C1 segment of cervical spinal cord (tissue), 14 donors: Measurements from ENCODE around the gene CMKLR1.

Source experiments
- DNase-seq, 14 donors: peaks; one replicate each; lab custom pipeline; 2025; lab: John Stamatoyannopoulos, UW

The CMKLR1 gene

DNA sequence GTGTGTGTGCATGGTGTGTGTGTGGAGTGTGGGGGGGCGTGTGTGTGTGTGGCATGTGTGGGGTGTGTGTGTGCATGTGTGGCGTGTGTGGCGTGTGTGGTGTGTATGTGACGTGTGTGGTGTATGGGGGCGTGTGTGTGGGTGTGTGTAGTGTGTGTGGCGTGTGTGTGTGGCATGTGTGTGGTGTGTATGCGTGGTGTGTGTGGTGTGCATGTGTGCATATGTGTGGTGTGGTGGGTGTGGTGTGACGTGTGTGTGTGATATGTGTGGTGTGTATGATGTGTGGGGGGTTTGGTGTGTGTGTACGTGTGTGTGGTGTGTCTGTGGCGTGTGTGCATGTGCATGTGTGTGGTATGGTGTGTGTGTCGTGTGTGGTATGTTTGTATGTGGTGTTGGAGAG, 24.1 kb upstream of the CMKLR1 start:
- DNase-seq, result no peak

DNA sequence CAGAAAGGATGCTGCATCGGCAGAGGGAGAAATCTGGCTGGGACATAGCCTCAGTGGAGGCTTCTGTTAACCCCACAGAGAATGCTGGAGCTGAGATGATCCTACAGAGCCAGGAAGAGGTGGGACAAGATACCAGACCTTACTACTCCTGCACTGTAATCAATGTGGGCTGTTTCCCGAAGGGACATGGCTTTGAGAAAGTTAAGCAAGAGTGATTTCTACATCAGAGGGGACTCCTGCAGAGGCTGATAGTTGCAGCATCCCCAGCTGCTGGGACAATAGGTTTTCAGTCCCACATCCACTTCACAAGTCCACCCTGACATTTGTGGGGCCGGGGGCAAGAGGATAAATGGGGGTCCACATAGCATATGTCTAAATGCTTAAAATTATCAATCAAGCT, 22.5 kb upstream of the CMKLR1 start:
- no peak for DNase-seq

DNA sequence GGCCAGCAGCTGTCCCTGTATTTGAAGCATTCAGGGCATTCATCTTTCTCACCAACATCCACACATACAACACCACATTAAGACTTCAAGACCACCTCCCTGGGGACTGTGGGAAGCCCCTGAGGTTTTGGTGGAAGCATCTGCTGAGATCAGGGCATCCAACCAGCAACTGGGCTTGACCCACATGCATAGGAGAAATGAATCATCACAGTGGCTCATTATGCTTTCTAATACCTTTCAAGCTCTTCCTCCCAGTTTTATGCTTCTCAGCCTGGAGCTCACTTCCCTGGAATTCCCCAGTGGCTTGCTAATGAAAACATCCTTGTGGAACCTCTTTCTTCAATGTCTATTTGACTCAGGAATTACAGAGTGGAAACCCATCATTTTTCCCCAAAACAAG, 21.4 kb upstream of the CMKLR1 start:
- DNase-seq, result no peak

DNA sequence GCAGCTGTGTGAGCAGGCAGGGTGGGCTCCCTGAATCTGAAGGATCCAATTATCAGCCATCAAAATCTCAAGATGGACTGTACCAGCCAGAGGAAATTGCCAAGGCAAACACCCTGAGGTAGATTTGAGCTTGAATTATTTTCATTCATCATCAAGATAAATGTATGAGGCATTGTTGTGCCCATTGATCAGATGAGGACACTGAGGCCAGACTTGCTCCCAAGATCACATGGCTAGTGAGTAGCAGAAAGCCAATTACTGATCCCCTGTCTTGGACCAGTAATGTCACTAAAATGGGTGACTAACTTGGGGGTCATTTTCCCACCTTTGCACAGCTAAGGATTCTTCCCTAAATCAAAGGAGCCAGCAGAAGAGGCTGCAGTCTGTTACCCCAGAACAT, 20.9 kb upstream of the CMKLR1 start:
- DNase-seq, result no peak

DNA sequence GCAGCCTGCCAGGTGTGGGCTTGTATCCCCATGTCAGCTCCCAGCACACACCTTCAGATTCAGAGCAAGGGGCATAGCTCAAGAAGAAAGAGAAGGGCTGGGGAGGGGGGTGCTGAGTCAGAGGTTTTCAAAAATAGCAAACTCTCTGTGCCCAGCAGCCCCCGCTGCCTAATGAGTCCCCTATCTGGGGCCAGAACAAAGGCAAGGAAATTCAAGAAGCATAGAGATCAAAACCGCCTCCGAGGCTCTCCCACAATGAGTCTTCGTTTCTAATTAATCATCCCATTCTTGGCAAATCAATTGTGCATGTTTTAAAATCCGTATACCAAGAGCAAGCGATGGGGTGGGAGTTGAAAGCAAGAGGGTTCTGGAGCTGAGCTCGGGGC, 19.5 kb upstream of the CMKLR1 start:
- DNase-seq, result no peak

DNA sequence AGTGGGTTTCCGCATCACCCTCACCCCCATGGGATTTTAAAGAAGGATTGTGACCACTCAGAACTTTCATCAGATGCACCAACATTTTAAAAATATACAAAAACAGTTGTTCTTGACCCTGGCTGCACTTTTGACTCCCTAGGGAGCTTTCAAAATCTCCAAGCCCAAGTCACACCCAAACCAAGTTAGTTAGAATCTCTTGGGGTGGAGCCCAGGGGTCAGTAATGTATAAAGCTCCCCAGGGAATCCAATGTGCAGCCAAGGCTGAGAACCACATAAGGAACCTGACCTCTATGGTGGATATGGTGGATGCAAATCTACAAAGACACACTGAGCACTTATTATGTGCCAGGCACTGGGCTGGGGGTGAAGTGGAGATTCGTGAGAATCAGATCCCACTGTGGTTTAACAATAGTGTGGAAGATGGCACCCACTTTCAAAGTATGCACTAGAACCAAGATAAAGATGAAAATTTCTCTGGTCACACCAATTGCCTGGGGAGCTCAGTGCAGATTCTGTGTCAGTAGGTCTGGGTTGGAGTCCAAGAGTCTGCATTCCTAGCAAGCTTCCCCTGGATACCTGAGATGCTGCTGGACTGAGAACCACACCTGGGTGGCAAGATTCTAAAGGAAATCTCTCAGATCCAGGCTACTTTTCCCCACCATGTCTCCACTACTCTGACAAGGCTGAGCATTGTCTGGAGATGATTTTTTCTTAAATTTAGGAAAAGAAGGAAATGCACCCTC, 18.9 kb upstream of the CMKLR1 start:
- DNase-seq, result no peak

DNA sequence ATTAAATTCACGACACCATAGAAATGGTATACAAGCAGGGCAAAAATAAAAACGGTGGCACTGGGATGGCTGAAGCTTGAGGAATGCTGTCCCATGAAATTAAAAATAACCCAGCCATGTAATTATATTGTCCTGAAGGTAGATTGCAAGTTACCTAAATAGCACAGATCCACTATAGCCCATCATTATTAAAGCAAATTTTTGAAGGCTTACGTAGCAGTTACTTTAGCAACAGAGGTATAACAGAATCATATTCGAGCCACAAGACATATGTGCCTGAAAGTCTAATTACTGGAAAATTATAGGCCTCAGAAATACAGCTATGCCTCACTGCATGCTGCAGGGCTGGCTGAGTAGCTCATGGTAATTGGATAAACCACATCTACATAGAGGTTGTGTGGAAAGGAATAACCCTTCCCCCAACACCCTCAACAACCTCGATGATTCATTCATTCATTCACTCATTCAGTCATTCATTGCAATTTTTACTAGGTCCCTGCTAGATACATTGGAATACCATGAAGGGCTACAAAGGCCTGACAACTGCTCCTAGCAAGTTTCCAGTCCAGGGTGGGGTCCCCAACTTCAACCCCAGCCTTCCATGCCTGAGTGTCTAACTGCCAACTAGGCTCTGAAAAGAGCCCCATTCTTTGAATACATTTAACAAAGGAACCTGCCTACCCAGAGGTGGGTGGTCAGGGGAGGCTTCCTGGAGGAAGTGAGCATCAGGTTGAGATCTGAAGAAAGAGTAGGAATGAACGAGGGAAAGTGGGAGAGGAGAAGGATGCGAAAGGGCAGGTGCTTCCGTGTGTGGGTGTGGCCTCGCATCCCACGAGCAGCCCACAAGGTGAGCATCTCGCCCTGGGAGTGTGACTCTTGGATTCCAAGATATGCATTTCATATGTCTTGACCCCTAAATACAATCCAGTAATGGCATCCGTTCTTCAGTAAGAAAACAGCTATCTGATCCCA, 18.0 kb upstream of the CMKLR1 start:
- no peak for DNase-seq

DNA sequence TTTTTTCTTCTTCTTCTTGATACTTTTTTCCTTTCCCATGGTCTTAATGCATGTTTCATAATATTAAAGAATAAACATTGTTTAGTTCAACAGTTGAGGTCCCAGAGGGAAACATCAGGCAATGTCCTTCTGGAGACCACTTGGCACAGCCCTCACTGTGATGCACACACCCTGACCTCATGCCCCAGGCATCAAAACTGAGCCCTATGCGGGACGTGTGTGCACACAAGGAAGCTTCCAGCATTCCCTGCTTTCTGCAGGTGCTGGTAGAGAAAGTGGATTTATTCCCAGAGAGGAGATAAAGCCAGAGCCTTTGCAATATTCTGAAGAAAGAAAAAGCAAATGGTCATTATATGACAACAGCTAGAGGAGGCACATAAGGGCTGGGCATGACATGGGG, 16.0 kb upstream of the CMKLR1 start:
- no peak for DNase-seq

DNA sequence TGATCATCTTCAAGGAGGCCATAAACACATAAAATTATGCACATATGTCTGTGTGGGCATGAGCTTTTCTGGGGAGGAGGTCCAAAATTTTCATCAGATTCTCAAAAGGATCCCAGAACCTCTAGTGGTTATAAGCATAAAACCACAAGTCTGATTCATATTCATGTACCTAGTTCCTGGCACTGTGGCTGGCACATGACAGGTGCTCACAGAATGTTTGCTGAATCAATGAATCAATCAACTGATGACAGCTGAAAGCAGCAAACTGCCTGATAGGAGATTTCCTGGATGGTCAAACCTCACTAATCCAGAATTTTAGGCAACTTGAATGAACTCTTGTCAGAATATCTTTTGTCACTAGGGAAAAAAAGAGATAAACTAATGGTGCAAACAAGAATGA, 13.5 kb upstream of the CMKLR1 start:
- DNase-seq, result no peak

DNA sequence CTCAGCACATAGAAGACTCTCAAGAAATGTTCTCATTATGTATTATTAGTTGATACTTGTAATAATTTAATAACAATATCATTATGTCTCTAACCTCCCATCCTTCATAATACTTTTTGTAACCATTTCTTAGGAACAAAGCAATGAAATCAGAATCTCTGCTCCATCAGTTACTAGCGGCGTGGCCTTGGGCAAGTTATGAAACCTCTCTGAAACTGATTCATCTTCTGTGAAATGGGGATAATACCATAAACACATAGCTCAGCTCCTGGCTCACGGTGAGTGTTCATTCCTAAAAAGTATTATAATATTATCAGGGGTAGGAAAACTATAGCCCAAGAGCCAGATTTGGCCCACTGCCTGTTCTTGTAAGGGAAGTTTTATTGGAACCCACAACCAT, 11.4 kb upstream of the CMKLR1 start:
- no peak for DNase-seq

DNA sequence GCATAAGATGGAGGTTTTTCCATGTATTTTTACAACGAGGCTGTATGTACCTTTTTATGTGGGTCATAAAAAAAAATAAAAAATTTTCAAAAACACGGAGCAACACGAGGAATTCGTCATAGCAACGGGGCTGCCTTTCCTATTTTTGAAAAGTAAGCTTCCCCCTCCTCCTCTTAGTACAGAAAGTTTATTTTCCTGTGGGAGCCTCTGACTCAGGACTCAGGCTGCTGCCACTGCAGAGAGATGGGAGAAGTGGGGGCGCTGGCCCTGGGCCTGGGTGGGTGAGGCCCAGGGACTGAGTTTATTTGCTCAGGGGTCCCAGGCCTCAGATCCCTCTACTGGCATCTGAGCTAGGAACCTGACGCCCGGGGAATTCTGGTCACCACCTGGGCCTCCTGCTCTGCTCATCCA, 10.2 kb upstream of the CMKLR1 start:
- no peak for DNase-seq

DNA sequence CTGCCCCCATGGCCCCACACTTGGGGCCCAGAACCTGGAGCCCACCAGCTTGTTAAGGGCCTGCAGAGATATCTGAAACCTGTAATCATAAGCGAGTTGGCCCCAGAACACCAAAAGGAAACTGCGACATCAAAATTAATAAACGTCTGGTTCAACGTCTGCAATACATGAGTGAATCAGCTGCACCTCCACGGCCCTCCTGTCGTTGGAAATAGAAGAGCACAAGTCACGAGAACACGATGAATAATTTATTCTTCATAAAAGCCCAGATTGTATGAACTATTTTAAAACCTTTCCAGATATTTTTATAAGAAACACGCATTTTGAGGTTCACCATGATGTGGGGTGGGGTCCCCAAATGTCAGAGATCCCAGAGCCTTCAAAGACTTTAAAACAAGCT, 9.7 kb upstream of the CMKLR1 start:
- DNase-seq, result no peak

DNA sequence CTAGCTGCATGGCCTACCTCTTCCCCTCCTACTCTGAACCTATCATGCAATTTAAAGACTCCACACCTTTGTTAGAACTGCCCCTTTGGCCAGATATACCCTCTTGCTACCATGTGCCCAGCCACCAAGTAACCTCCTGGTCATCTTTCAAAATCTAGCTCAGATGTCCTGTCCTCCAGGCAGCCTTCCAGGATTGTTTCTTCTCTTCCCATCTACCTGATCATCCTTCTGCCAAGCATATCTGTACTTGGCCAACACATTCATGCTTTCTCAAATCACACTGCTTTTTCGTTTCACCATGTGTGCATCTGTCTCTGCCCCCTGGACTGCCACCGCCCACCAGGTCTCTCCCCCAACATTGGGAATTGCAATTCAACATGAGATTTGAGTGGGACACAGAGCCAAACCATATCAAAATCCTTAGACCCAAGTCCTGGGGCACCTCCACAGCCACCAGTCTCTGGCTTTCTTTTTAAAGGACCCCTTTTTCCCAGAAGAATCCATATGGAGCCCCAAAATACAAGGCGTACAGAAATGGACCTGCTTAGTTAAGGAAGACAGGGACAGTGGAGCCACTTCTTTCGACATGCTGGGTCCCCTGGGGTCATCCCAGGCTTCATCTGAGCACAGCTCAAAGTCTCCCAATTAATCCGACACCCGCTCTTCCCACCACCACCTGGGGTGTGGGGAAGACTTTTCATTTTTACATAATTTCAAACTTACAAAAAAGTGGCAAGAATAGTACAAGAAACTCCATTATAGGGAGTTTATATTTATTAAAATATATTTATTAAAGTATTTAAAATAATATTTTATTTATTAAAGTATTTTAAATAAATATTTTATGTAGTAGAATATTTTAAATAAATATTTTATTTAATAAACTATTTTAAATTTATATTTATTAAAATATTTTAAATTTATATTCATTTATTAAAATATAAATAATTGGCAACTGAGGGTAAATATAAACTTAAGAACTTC, 7.9 kb upstream of the CMKLR1 start:
- no peak for DNase-seq

DNA sequence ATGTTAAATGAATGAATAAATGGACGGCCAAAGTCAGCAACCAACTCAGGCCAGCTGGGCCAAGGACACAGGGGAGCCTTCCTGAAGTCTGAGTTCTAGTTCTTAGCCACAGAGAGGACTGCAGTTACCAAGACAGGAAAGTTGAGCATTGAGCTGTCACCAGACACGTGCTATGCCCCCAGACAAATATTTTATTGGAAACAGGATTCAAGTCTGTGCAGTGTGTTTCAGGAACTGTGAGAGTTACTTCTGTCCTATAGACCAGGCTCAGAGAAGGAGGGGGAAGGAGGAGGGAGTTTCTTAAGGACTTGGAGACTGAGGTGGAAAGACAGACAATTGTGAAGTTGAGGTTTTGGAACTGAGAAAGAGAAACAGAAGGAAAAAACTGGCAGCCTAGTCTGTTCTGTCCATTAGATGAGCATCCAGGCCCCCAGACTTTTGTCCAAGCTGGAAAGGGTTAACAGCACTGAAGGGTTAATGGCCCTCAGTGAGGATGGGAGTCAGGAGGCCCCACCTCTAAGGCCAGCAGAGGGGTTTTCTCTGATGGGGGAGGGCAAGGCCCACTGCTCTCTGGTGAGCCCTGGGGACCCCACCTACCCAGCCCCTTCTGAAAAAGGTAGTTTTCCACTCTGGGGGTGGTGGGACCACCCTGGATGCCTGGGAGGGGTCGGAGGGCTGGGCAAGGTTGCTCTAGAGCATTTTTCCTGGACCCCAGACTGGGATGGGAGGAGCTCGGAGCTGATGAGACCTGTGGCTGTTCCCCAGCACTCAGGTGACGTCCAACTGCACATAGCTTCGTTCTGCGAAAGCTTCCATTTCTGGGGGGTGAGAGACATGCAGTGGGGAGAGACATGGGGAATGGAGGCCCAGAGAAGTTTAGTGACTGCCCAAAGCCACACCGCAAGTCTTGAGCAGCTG, 6.9 kb upstream of the CMKLR1 start:
- DNase-seq, result no peak

DNA sequence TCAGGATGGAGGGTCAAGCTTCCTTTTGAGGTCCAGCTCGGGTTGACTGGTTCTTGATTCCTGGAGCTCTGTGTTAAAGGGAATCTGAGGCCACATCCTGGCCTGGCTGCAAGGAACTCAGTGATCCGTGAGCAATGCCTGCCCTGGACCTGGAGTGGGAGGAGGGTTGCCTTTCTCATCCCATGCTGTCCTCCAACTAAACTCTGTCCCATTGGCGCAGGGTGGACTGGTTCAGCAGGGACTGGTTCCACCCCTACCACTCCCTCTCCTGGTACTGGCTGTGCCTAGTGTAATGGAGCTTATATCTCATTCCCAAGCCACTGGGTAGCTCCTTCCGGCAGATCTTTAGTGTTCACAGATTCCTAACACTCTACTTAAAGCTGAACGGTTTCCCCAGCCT, 3.9 kb upstream of the CMKLR1 start:
- DNase-seq, result no peak

DNA sequence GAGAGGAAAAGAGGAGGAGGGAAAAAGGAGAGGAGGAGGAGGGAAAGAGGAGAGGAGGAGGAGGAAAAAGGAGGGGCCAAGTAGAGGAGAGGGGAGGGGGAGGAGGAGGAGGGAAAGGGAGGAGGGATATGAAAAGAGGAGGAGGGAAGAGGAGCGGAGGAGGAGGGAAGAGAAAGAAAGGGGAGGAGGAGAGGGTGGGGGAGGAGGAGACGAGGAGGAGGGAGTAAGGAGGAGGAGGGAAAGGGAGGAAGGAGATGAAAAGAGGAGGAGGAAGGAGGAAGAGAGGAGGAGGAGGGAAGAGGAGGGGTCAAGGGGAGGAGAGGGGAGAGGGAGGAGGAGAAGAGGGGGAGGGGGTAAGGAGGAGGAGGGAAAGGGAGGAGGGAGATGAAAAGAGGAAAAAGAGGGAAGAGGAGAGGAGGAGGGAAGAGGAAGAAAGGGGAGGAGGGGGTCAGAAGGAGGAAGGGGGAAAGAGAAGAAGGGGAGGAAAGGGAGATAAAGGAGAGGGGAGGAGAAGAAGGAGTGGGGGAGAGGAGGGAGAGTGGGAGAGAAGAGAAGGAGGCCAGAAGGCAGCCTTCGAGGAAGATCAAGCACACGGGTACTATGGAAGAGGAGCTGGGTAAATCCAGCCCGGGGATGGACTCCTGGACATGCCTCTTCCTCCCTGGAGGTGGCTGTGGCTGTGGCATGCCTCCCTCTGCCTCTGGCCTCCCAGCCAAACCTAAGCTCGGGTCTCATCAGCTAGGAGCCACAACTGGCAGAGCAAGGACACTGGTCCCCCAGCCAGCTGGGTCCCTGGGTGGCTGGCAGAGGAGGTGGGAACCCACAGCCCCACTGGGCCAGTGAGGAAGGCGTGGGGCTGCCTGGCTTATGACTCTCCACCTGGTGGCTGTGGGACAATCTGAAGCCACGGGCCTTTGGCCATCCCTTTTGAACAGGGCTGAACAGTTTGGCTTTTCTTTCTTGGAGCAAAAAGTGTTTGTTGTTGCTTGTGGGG, 3.0 kb upstream of the CMKLR1 start:
- DNase-seq, result no peak

DNA sequence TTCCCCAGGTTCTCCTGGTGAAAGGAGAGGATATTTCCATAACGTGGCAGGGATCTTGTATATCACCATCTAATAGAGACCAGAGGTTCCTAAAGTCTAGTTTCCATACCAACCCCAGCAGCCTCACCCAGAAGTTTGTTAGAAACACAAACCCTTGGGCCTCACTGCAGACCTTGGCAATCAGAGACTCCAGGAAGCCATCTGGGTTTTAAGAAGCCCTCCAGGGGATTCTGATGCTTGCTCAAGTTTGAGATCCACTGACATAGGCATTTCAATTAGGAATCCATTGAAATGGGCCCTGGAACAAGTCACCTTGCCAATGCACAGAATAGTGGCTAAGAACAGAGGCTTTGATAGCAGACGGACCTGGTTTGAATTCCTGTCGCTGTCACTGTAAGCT, 2.2 kb upstream of the CMKLR1 start:
- DNase-seq, result no peak

DNA sequence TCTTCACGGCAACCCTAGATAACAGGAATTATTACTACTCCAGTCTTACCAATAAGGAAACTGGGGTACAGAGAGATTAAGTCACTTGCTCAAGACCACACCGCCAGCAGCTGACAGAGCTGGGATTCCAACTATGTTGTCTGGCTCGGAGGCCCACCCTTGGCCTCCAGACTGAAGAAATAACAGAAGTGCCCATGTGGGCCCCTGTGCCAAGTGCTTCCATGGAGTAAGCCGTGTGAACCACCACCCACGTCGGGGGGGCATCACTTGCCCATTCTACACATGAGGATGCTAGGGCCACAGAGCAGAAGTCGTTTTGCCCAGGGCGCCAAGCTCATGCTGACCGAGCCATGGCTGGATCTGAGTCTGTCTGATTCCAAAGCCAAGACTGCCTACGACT, 926 bp upstream of the CMKLR1 start:
- peak in 4 of 14 donors; percentile 18 to 49 (median 21) for DNase-seq
